Fibroblast of villous mesenchyme (primary cell): ENCODE measurements around the gene RFXANK. TPM values are rescaled to one million over a fixed set of nuclear protein-coding genes. Genes with fewer than 3 reads are reported as not detected.
"Not testable (repeated sequence)": the region's sequence is repeated elsewhere in the genome, so short reads cannot be mapped to it uniquely, and the experiment has no call there.

ENCODE experiments used
- DNase-seq: peaks from one replicate; pipeline ENCODE4 v3.0.0-alpha.2; 2010; ENCODE audit warnings: low read depth
- H3K4me3 ChIP-seq: 2 replicates; pipeline ENCODE4 v1.5.1; 2011; ENCODE audit warnings: low read depth, mild to moderate bottlenecking, low read length
- total RNA-seq: library from RNA; depleted of rRNA; stranded (reverse); fragments of >200 nt; gene quantifications from 2 replicates; pipeline ENCODE4 v1.2.3, GENCODE V29; 2012
- TF ChIP-seq, protein P1 (sequence below): IDR thresholded peaks from 2 replicates; pipeline ENCODE4 v1.5.1; 2012; ENCODE audit warnings: low read depth, mild to moderate bottlenecking, low read length; ENCODE audit not compliant: insufficient read depth

RFXANK gene
- total RNA-seq, result 57.9 and 83.4 TPM in 2 replicates

GRCh38 chr19:19192078-19192882 lies at the start of gene RFXANK, which contains the start of gene BORCS8:
Gene RFXANK (plus strand): TSS chr19:19192258. CDS start chr19:19193947, 1,689 bp downstream.
Gene BORCS8 (minus strand): TSS chr19:19192152. CDS start chr19:19192117, 35 bp downstream.
- TF ChIP-seq, protein P1, sequence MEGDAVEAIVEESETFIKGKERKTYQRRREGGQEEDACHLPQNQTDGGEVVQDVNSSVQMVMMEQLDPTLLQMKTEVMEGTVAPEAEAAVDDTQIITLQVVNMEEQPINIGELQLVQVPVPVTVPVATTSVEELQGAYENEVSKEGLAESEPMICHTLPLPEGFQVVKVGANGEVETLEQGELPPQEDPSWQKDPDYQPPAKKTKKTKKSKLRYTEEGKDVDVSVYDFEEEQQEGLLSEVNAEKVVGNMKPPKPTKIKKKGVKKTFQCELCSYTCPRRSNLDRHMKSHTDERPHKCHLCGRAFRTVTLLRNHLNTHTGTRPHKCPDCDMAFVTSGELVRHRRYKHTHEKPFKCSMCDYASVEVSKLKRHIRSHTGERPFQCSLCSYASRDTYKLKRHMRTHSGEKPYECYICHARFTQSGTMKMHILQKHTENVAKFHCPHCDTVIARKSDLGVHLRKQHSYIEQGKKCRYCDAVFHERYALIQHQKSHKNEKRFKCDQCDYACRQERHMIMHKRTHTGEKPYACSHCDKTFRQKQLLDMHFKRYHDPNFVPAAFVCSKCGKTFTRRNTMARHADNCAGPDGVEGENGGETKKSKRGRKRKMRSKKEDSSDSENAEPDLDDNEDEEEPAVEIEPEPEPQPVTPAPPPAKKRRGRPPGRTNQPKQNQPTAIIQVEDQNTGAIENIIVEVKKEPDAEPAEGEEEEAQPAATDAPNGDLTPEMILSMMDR, result no peak
- H3K4me3 ChIP-seq, result peak within 1 kb of the TSS; percentile 96
- peak; percentile 99 for DNase-seq

GRCh38 chr19:19142347-19142746 lies 49.7 kb upstream of the RFXANK start:
- H3K4me3 ChIP-seq, result no peak overlapping the region
- TF ChIP-seq, protein P1, result no peak

GRCh38 chr19:19145281-19145680 lies 46.8 kb upstream of the RFXANK start:
- TF ChIP-seq, protein P1, result no peak
- DNase-seq, result no peak
- H3K4me3 ChIP-seq, result no peak overlapping the region

More at GRCh38 chr19:19142347-19142746, 49.7 kb upstream of the RFXANK start:
- no peak for DNase-seq

- H3K4me3 ChIP-seq, result no peak overlapping the region
- peak; percentile 59 for DNase-seq
- TF ChIP-seq, protein P1, result peak; percentile 93
These were observed 46.1 kb upstream of the RFXANK start for GRCh38 chr19:19145684-19146608.

DNA sequence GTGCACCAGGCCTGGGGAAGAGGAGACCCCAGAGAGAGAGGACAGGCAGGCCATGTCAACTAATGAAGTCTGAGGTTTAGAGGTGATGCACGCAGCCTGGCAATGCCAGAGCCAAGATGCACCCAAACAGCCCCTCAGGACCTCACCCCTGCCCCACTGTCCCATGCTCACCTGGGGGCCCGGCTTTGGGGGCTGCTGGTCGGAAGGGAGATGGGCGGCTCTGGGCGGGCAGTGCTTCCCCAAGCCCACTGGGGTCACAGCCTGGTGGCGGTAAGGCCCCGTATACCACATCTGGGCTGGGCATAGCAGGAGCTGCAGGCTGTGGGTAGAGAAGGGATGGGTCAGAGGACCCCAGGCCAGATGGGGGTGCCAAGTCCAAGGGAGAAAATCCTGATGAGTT lies 45.2 kb upstream of the RFXANK start:
- TF ChIP-seq, protein P1, result no peak
- H3K4me3 ChIP-seq, result no peak overlapping the region
- no peak for DNase-seq

GRCh38 chr19:19147344-19147743 lies 44.7 kb upstream of the RFXANK start:
- no peak overlapping the region for H3K4me3 ChIP-seq
- TF ChIP-seq, protein P1, result no peak
- no peak for DNase-seq

GRCh38 chr19:19148504-19148903 lies 43.6 kb upstream of the RFXANK start:
- H3K4me3 ChIP-seq, DNase-seq: not testable (repeated sequence)
